ENCODE data around the gene BCAS4.

BCAS4 gene

DNA sequence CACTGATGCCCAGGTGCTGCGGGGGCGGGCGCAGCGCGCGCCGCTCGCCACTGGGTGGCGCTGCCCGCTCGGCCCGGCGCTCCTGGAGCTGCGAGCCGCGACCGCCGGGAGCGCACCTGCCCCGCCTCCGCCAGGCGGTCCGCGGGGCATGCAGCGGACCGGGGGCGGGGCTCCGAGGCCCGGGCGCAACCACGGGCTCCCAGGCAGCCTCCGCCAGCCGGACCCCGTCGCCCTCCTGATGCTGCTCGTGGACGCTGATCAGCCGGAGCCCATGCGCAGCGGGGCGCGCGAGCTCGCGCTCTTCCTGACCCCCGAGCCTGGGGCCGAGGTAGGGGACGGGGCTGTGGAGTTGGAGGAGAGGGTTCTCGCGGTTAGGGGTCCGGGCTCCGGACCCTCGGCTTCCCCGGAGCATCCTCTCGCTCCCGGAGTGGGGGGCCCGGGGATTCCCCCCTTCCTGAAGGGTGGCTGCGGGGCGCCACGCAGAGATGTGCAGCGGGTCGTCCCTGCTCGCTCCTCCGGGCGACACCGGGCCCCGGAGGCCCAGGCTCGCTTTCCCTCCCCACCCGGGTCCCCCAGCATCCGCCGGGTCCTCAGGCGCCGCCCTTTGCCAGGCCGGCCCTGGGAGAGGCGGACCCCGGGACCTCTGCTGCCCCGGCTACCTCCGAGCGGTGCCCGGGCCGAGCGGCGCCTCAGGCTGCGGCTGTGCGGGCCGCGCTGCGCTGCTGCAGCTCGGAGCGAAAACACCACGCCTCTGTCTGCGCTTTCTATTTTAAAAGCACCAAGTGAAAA is at the start of gene BCAS4:
Gene BCAS4, plus strand, starts transcription at position 216 of the 789 bp plus-strand sequence. Its CDS starts 23 bp downstream, at position 239.
- H3K36me3 Mint-ChIP-seq (ENCODE audit: low read depth), result peaks cover 3% of the 10 kb centered on the region
- H3K9me3 Mint-ChIP-seq, result no peaks in the 10 kb centered on the region
- peak; percentile 94 for DNase-seq
- no peaks in the 10 kb centered on the region for H3K27me3 Mint-ChIP-seq
- H3K4me1 Mint-ChIP-seq (ENCODE audit: low read depth), result peaks cover 29% of the 10 kb centered on the region
- H3K27ac Mint-ChIP-seq, result peak within 1 kb of the TSS; percentile 83
- H3K4me3 Mint-ChIP-seq, result peak within 1 kb of the TSS; percentile 80

GRCh38 chr20:50745634-50746137 is 49.2 kb upstream of the BCAS4 start:
- Mint-ChIP-seq H3K27me3 (no peaks in the 10 kb centered on the region), H3K4me1 (ENCODE audit: low read depth) (peaks cover 37% of the 10 kb centered on the region), H3K36me3 (ENCODE audit: low read depth) (peaks cover 48% of the 10 kb centered on the region), H3K4me3 (no peak overlapping the region), H3K27ac (peak overlapping the region; percentile 82), H3K9me3 (no peaks in the 10 kb centered on the region)
- DNase-seq, result no peak

DNA sequence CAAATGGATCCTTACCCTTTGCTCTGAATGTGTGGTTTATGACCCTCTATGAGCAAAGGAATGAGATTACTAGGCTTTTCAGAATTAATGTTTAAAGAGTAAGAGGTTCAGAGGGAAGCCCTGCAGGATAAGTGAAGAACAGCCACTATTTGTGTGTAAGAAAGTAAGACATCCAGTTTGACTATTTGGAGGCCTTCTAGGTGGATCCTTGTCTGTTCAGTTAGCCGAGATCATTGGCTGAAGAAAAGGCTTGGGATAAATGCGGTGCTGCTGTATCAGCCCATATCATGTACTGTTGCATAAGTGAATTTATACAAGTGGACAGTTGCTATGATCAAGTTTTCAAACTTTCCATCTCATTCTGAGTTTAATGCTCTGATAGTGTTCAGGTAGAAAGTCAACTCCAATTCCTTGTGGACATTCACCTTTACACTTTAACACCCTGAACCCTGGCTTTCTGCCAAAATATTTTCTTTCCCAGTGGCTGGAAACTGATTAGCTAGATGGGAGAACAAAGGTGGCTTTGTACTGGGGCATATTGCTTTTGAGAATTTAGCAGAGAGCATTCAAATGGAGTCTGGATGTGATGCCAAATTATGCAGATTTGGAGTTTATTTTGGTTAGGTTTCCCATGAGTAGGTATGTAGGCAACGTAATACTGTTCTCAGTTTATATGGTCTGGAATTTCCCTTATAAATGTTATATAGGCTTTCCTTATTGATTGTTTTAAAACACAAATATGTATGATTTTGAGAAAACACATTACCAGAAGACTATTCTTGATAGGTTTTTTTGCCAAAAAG is 48.5 kb upstream of the BCAS4 start:
- Mint-ChIP-seq H3K36me3 (ENCODE audit: low read depth) (peaks cover 45% of the 10 kb centered on the region), H3K27ac (peak overlapping the region; percentile 82), H3K9me3 (no peaks in the 10 kb centered on the region), H3K4me3 (no peak overlapping the region), H3K4me1 (ENCODE audit: low read depth) (peaks cover 35% of the 10 kb centered on the region), H3K27me3 (no peaks in the 10 kb centered on the region)
- DNase-seq, result no peak

DNA sequence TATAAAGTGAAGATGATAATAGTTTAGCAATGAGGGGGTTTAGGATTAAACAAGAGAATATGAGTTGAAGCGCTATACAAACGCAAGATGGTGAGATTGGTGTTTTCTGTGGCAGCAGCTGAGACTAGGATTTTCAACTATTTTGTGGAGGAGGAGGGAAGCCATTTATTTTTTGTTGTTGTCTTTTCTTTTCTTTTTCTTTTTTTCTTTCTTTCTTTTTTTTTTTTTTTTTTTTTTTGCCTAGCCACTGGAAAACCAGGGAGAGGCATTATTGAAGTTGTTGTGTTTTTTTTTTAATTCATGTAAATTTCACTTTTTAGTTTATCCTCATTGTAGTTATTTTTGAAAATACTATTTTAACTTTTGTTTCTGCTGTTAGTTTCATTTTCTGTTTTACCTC is 47.6 kb upstream of the BCAS4 start:
- Mint-ChIP-seq H3K4me1 (ENCODE audit: low read depth) (peaks cover 35% of the 10 kb centered on the region), H3K27ac (peak overlapping the region; percentile 47), H3K27me3 (no peaks in the 10 kb centered on the region), H3K36me3 (ENCODE audit: low read depth) (peaks cover 43% of the 10 kb centered on the region), H3K9me3 (no peaks in the 10 kb centered on the region), H3K4me3 (no peak overlapping the region)
- no peak for DNase-seq

DNA sequence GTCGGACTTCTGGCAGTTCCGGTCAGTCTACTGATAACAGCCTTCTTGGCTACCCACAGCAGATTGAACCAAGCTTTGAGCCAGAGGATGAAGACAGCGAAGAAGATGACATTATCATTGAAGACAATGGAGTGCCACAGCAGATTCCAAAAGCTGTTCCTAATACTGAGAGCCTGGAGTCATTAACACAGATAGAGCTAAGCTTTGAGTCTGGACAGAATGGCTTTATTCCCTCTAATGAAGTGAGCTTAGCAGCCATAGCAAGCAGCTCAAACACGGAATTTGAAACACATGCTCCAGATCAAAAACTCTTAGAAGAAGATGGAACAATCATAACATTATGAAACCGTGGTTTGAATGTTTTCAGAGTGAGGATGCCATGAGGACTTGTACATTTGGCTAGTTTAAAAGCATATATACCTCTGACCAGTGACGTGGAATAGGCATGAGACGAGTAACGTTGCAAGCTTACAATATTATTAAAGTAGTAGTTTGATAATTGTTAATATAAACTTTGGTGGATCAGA is 44.7 kb upstream of the BCAS4 start:
- no peak for DNase-seq
- no peak overlapping the region for H3K27ac Mint-ChIP-seq
- H3K4me1 Mint-ChIP-seq (ENCODE audit: low read depth), result peaks cover 24% of the 10 kb centered on the region
- H3K4me3 Mint-ChIP-seq, result no peak overlapping the region
- H3K36me3 Mint-ChIP-seq (ENCODE audit: low read depth), result peaks cover 40% of the 10 kb centered on the region
- H3K27me3 Mint-ChIP-seq, result no peaks in the 10 kb centered on the region
- H3K9me3 Mint-ChIP-seq, result no peaks in the 10 kb centered on the region

DNA sequence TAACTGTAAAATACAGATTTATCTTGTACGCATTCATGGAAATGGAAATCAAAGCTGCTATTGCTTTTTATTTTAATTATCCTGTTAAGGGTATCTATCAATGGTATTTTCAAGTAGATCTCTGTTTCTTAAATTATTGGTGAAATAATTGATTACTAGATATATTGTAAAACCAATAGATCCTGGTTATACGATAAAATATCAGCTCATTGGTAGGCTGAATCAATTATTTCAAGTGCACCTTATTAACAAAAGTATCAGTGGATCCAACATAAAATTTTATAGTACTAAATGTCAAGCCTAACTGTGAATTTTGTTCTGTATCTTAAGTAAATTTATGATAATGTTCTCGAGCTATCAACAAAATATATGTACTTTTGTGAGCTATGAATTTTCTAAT is 41.7 kb upstream of the BCAS4 start:
- no peaks in the 10 kb centered on the region for H3K4me1 Mint-ChIP-seq (ENCODE audit: low read depth)
- H3K27me3 Mint-ChIP-seq, result no peaks in the 10 kb centered on the region

DNA sequence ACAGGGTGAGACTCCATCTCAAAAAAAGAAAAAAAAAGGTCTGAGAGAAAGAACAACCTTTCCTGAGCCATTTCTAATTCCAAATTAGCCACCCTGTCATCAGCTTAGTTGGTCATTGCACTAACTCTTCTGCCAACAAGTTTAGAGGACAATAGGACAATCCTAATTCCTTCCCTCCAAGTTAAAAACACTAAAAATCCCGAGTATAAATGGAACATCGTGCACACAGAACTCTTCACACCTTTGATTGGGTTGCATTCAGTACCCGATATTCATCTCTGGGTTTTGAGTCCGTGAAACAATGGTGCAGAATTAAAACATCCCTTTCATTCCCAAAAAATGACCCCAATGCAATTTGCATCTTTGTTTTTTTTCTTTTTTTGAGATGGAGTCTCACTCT is 40.4 kb upstream of the BCAS4 start:
- no peaks in the 10 kb centered on the region for H3K27me3 Mint-ChIP-seq
- DNase-seq, result no peak
- no peaks in the 10 kb centered on the region for H3K9me3 Mint-ChIP-seq
- no peak overlapping the region for H3K4me3 Mint-ChIP-seq
- no peaks in the 10 kb centered on the region for H3K4me1 Mint-ChIP-seq (ENCODE audit: low read depth)
- peaks cover 19% of the 10 kb centered on the region for H3K36me3 Mint-ChIP-seq (ENCODE audit: low read depth)
- no peak overlapping the region for H3K27ac Mint-ChIP-seq

More for the DNA sequence above, 41.7 kb upstream of the BCAS4 start:
- no peaks in the 10 kb centered on the region for H3K9me3 Mint-ChIP-seq
- peaks cover 23% of the 10 kb centered on the region for H3K36me3 Mint-ChIP-seq (ENCODE audit: low read depth)
- H3K27ac Mint-ChIP-seq, result no peak overlapping the region
- no peak overlapping the region for H3K4me3 Mint-ChIP-seq
- DNase-seq, result no peak

DNA sequence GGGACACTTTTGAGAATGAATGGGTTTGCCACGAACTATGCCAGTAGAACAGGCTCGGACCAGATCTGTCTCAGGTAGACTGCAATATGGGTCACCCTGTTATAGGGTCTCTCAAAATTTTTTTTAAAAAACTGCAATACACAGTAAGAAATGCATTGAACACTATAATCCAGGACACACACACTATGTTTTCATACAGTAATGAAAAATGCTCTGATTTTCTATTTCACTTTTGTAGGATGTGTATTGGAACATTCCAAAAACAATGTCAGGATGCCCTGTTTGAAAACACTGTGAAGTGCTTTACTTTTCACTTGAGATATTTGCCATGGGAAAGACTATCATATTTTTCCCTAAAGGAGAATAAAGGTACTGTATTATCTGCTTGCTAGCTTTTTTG is 38.4 kb upstream of the BCAS4 start:
- Mint-ChIP-seq H3K9me3 (no peaks in the 10 kb centered on the region), H3K27me3 (no peaks in the 10 kb centered on the region), H3K4me1 (ENCODE audit: low read depth) (no peaks in the 10 kb centered on the region), H3K27ac (no peak overlapping the region), H3K4me3 (no peak overlapping the region), H3K36me3 (ENCODE audit: low read depth) (peaks cover 7% of the 10 kb centered on the region)
- no peak for DNase-seq

GRCh38 chr20:50758469-50758868 is 36.4 kb upstream of the BCAS4 start:
- Mint-ChIP-seq H3K9me3 (no peaks in the 10 kb centered on the region), H3K4me1 (ENCODE audit: low read depth) (no peaks in the 10 kb centered on the region), H3K36me3 (ENCODE audit: low read depth) (no peaks in the 10 kb centered on the region), H3K27me3 (no peaks in the 10 kb centered on the region), H3K4me3 (no peak overlapping the region), H3K27ac (no peak overlapping the region)
- no peak for DNase-seq

GRCh38 chr20:50758992-50759391 is 35.9 kb upstream of the BCAS4 start:
- Mint-ChIP-seq H3K9me3 (no peaks in the 10 kb centered on the region), H3K4me3 (no peak overlapping the region), H3K27ac (no peak overlapping the region), H3K27me3 (no peaks in the 10 kb centered on the region), H3K4me1 (ENCODE audit: low read depth) (no peaks in the 10 kb centered on the region), H3K36me3 (ENCODE audit: low read depth) (no peaks in the 10 kb centered on the region)
- DNase-seq, result no peak

- Mint-ChIP-seq H3K27me3 (no peaks in the 10 kb centered on the region), H3K27ac (no peak overlapping the region), H3K36me3 (ENCODE audit: low read depth) (no peaks in the 10 kb centered on the region), H3K4me1 (ENCODE audit: low read depth) (no peaks in the 10 kb centered on the region), H3K9me3 (no peaks in the 10 kb centered on the region), H3K4me3 (no peak overlapping the region)
- DNase-seq, result no peak
These were observed 35.2 kb upstream of the BCAS4 start for GRCh38 chr20:50759678-50760077.

DNA sequence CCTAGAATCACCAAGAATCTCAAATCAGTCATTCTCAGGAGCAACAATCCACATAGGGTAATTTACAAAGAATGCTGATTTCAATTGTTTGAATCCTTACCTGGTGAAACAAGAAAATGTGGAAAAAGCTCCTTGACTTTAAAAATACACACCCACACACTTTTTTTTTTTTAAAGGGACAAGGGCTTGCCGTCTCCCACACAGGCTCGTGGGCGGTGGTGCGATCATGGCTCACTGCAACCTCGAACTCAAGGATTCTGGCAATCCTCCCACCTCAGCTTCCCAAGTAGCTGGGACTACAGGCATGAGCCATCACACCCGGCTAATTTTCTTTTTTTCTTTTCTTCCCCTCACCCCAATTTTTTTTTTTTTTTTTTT is 32.8 kb upstream of the BCAS4 start:
- DNase-seq, result no peak
- H3K9me3 Mint-ChIP-seq, result no peaks in the 10 kb centered on the region
- H3K27ac Mint-ChIP-seq, result no peak overlapping the region
- H3K4me3 Mint-ChIP-seq, result no peak overlapping the region
- H3K27me3 Mint-ChIP-seq, result peaks cover 6% of the 10 kb centered on the region
- no peaks in the 10 kb centered on the region for H3K4me1 Mint-ChIP-seq (ENCODE audit: low read depth)
- H3K36me3 Mint-ChIP-seq (ENCODE audit: low read depth), result no peaks in the 10 kb centered on the region

DNA sequence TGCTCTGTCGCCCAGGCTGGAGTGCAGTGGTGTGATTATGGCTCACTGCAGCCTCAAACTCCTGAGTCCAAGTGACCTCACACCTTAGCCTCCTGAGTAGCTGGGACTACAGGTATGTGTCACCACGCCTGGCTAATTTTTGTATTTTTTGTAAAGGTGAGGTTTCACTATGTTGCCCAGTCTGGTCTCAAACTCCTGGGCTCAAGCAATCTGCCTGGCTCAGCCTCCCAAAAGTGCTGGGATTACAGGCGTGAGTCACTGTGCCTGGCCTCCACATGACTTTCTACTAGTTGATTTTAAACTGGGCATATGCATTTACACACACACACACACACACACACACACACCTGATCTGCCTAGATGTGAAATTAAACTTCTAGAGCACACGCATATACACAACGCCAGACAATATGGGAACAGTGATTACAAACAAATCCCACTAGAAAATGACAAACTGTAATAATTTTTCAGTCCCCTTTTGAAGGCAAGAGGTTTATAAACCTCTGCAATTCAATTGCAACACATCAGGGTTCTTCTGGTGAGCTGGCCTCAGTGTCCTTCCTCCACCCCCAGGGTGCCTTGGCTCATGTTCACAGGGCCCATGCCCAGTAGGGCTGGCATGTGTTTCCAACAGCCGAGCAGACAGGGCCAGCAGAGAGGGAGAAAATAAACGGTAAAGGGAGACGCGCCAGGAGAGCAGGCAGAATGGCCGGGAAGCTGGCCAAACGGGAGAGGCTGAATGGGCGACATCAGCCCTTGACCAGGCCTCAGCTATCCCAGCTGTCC is 32.2 kb upstream of the BCAS4 start:
- H3K27me3 Mint-ChIP-seq, result peaks cover 6% of the 10 kb centered on the region
- H3K9me3 Mint-ChIP-seq, result no peaks in the 10 kb centered on the region
- no peak for DNase-seq
- no peak overlapping the region for H3K4me3 Mint-ChIP-seq
- H3K4me1 Mint-ChIP-seq (ENCODE audit: low read depth), result no peaks in the 10 kb centered on the region
- no peak overlapping the region for H3K27ac Mint-ChIP-seq
- H3K36me3 Mint-ChIP-seq (ENCODE audit: low read depth), result no peaks in the 10 kb centered on the region
